CD4-positive, alpha-beta T cell treated with Interleukin-15 for 1 hour (primary cell): Measurements from ENCODE around the gene CELF6.
"Not testable (repeated sequence)": the region's sequence is repeated elsewhere in the genome, so short reads cannot be mapped to it uniquely, and the experiment has no call there.

Source experiments
- DNase-seq: peaks from one replicate; pipeline ENCODE4 v3.0.0-alpha.2; 2020

CELF6 gene

GRCh38 chr15:72315706-72316370 lies 4.1 kb downstream of the CELF6 start:
- no peak for DNase-seq

- DNase-seq, result no peak
These were observed 6.1 kb downstream of the CELF6 start for GRCh38 chr15:72313881-72314280.

- DNase-seq, result no peak
These were observed 6.5 kb downstream of the CELF6 start for GRCh38 chr15:72313448-72313840.

- peak; percentile 67 for DNase-seq
These were observed 7.1 kb downstream of the CELF6 start for GRCh38 chr15:72312605-72313447.

- no peak for DNase-seq
These were observed 12.9 kb downstream of the CELF6 start for GRCh38 chr15:72307026-72307425.

- peak; percentile 77 for DNase-seq
These were observed 13.7 kb downstream of the CELF6 start for GRCh38 chr15:72306211-72306785.

- no peak for DNase-seq
These were observed 15.4 kb downstream of the CELF6 start for GRCh38 chr15:72304596-72304995.

- DNase-seq, result no peak
These were observed 17.0 kb downstream of the CELF6 start for GRCh38 chr15:72302955-72303354.

GRCh38 chr15:72289597-72290325 lies 30.2 kb downstream of the CELF6 start:
- no peak for DNase-seq

- no peak for DNase-seq
These were observed 31.0 kb downstream of the CELF6 start for GRCh38 chr15:72288796-72289596.

- peak; percentile 47 for DNase-seq
These were observed 33.9 kb downstream of the CELF6 start for GRCh38 chr15:72285927-72286516.

GRCh38 chr15:72285402-72285801 lies 34.6 kb downstream of the CELF6 start:
- DNase-seq, result no peak

- DNase-seq, result no peak
These were observed 35.2 kb downstream of the CELF6 start for GRCh38 chr15:72284781-72285180.

GRCh38 chr15:72281713-72282112 lies 38.2 kb downstream of the CELF6 start:
- DNase-seq, result no peak

- DNase-seq, result no peak
These were observed 39.2 kb downstream of the CELF6 start for GRCh38 chr15:72280751-72281150.

GRCh38 chr15:72278737-72279136 lies 41.2 kb downstream of the CELF6 start:
- DNase-seq, result no peak

GRCh38 chr15:72276326-72276700 lies 43.6 kb downstream of the CELF6 start:
- DNase-seq, result no peak

- not testable (repeated sequence) for DNase-seq
These were observed 44.2 kb downstream of the CELF6 start for GRCh38 chr15:72275635-72276325.

GRCh38 chr15:72272997-72273352 lies 47.0 kb downstream of the CELF6 start:
- no peak for DNase-seq

- peak; percentile 100 for DNase-seq
These were observed 47.6 kb downstream of the CELF6 start, which contains the start of gene PARP6 for GRCh38 chr15:72272213-72272996. Gene PARP6 (minus strand): TSS chr15:72272554. CDS start chr15:72267477, 5,077 bp downstream.

GRCh38 chr15:72271895-72272212 lies 48.1 kb downstream of the CELF6 start:
- no peak for DNase-seq
